BE2C (cell line): Measurements from ENCODE around the gene ZNF384.
A peak's percentile ranks its signal among the peaks of the same experiment; 100 is the strongest.

Experiments used
- DNase-seq: peaks from one replicate; pipeline ENCODE4 v3.0.0-alpha.2; 2020
- H3K27me3 ChIP-seq: fragments of 250-450 bp; sonication (Bioruptor Pico); 2 replicates; pipeline ENCODE4 v1.5.1; 2020; ENCODE audit warnings: mild to moderate bottlenecking
- H3K36me3 ChIP-seq: fragments of 250-450 bp; sonication (Bioruptor Pico); 2 replicates; pipeline ENCODE4 v1.5.1; 2020; ENCODE audit warnings: mild to moderate bottlenecking
- H3K4me1 ChIP-seq: fragments of 250-450 bp; sonication (Bioruptor Pico); 2 replicates; pipeline ENCODE4 v1.5.1; 2020
- H3K4me3 ChIP-seq: 2 replicates; pipeline ENCODE4 v1.5.1; 2011; ENCODE audit warnings: low read depth, low read length
- H3K9me3 ChIP-seq: fragments of 250-450 bp; sonication (Bioruptor Pico); 2 replicates; pipeline ENCODE4 v1.5.1; 2020
- TF ChIP-seq, protein P1 (sequence below): IDR thresholded peaks from 2 replicates; pipeline ENCODE4 v1.5.1; 2012; ENCODE audit warnings: mild to moderate bottlenecking, low read depth, low read length

ZNF384 gene

DNA sequence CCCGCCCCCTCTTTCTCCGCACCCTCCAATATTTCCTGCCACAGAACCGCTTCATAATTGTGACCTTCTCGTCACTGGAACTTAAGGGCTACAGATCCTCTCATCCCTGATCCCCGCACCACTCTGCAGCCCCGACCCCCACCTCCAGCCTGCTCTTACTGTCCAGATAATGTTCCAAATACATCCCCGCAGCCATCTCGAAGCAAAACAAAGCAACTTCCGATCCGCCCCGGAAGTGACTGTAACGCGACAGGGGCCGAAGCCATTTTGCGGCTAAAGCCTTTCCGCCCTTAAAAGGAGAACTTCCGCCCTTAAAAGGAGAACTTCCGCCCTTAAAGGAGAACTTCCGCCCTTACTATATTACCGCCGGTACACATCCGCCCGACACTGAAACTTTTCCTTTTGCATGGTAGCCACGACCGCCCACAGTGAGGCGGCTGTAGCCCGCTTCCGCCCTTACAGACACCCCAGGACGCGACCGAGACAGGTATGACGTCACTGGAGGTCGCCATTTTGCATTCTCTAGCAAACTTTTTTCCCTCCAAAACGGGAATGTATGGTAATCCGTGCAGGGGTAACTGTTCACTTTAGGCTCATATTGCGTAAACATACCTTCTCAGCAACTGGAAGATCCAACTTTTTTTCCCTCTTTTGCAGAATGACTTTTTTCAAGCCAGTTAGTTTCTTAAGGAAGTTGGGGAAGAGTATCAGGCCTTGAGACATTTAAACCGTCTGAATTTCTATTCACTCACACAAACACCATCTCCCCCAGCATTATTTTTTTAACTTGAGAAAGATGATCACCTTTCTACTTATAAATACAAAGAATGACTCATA, 26.1 kb downstream of the ZNF384 start, which contains the start of gene ING4:
ING4 (minus strand) TSS at position 214 of the 837 bp plus-strand sequence; CDS start at position 196, 18 bp downstream.
- Histone ChIP-seq H3K4me3 (peak within 1 kb of the TSS; percentile 98), H3K9me3 (no peaks in the 10 kb centered on the region), H3K4me1 (no peaks in the 10 kb centered on the region), H3K36me3 (peaks cover 10% of the 10 kb centered on the region), H3K27me3 (no peaks in the 10 kb centered on the region)
- TF ChIP-seq, protein P1, sequence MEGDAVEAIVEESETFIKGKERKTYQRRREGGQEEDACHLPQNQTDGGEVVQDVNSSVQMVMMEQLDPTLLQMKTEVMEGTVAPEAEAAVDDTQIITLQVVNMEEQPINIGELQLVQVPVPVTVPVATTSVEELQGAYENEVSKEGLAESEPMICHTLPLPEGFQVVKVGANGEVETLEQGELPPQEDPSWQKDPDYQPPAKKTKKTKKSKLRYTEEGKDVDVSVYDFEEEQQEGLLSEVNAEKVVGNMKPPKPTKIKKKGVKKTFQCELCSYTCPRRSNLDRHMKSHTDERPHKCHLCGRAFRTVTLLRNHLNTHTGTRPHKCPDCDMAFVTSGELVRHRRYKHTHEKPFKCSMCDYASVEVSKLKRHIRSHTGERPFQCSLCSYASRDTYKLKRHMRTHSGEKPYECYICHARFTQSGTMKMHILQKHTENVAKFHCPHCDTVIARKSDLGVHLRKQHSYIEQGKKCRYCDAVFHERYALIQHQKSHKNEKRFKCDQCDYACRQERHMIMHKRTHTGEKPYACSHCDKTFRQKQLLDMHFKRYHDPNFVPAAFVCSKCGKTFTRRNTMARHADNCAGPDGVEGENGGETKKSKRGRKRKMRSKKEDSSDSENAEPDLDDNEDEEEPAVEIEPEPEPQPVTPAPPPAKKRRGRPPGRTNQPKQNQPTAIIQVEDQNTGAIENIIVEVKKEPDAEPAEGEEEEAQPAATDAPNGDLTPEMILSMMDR: no peak
- DNase-seq: peak; percentile 97

DNA sequence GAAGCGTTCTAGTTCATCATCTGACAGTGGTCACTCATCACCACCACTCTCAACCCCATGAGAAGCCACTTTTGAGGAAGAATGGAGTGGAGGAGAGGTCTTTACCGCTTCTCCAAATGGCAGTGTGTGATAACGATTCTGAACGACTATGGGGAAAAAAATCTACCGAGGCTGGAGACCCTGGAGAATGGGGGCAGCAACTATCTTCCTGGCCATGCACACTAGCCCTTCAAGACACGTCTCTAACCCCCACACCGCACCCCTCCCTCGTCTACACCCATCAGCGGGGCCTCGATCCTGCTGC, 26.6 kb downstream of the ZNF384 start:
- peak overlapping the region; percentile 98 for H3K4me3 ChIP-seq
- DNase-seq: no peak
- H3K27me3 ChIP-seq: no peaks in the 10 kb centered on the region
- H3K9me3 ChIP-seq: no peaks in the 10 kb centered on the region
- TF ChIP-seq, protein P1: no peak
- H3K4me1 ChIP-seq: no peaks in the 10 kb centered on the region
- H3K36me3 ChIP-seq: peaks cover 7% of the 10 kb centered on the region

DNA sequence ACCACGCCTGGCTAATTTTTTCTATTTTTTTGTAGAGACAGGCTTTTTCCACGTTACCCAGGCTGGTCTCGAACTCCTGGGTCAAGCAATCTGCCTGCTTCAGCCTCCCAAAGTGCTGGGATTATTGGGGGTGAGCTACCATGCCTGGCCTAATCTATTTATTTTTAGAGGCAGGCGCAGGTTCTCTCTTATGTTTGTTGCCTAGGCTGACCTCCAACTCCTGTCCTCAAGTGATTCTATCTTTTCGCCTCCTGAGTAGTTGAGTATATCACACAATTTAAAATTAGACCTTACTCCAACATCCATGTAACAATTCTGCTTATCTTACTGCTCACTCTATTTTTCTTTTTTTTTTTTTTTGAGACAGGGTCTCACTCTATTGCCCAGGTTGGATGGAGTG, 35.2 kb downstream of the ZNF384 start:
- Histone ChIP-seq H3K4me1 (no peaks in the 10 kb centered on the region), H3K36me3 (peaks cover 20% of the 10 kb centered on the region), H3K9me3 (no peaks in the 10 kb centered on the region), H3K4me3 (no peak overlapping the region), H3K27me3 (no peaks in the 10 kb centered on the region)
- no peak for DNase-seq
- TF ChIP-seq, protein P1: no peak

- H3K36me3 ChIP-seq: peaks cover 20% of the 10 kb centered on the region
- no peaks in the 10 kb centered on the region for H3K9me3 ChIP-seq
- H3K27me3 ChIP-seq: no peaks in the 10 kb centered on the region
- H3K4me1 ChIP-seq: no peaks in the 10 kb centered on the region
- H3K4me3 ChIP-seq: no peak overlapping the region
- TF ChIP-seq, protein P1: no peak
- no peak for DNase-seq
Observed at GRCh38 chr12:6653342-6653741, 35.8 kb downstream of the ZNF384 start.

DNA sequence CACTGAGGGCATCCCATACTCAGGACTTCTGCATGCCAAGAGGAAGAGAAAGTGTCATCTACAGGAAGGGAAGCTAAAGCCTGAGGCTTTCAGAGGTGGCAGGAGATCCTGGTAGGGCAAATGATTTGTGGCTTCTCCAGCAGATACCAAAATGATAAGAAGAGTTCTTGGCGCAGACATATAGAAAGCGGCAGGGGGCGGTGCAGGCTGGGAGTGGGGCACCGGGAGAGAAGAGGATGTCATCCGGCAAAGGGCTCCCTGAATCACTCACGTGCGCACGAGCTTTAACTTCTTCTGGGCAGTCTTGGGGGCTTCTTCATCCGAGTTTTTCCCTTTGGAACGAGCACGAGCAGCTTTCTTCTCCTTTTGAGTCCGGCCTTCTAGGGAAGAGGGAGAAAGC, 36.8 kb downstream of the ZNF384 start:
- no peak for DNase-seq
- Histone ChIP-seq H3K27me3 (no peaks in the 10 kb centered on the region), H3K4me3 (no peak overlapping the region), H3K4me1 (no peaks in the 10 kb centered on the region), H3K9me3 (no peaks in the 10 kb centered on the region), H3K36me3 (peaks cover 20% of the 10 kb centered on the region)
- TF ChIP-seq, protein P1: no peak

DNA sequence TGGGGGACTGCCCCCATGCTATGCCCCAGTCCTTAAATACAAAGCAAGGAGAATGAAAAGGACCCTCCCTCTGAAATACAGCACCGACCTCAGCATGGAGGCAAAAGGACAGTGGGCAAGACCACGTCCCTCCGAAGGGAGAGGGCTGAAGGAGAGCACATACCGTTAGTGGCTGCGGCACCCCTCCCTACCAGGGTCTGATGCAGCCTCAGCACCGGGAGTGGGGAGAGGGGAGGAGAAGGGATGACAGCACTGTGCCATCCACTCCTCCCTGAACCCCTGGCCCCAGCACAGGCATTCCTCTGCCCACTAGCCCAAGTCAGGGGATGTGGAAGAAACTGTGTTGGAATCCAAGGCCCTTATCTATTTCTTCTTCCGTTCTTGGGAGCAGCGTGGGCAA, 38.3 kb downstream of the ZNF384 start:
- no peak for DNase-seq
- Histone ChIP-seq H3K4me3 (no peak overlapping the region), H3K27me3 (no peaks in the 10 kb centered on the region), H3K4me1 (no peaks in the 10 kb centered on the region), H3K9me3 (no peaks in the 10 kb centered on the region), H3K36me3 (peaks cover 13% of the 10 kb centered on the region)
- TF ChIP-seq, protein P1: no peak
